ENCODE data around the gene RMND1. TPM values are rescaled to one million over a fixed set of nuclear protein-coding genes. Genes with fewer than 3 reads are reported as not detected.

Gene RMND1
- total and polyA plus RNA-seq, 7 donors = 8.0 to 18.3 (median 11.6) TPM

DNA sequence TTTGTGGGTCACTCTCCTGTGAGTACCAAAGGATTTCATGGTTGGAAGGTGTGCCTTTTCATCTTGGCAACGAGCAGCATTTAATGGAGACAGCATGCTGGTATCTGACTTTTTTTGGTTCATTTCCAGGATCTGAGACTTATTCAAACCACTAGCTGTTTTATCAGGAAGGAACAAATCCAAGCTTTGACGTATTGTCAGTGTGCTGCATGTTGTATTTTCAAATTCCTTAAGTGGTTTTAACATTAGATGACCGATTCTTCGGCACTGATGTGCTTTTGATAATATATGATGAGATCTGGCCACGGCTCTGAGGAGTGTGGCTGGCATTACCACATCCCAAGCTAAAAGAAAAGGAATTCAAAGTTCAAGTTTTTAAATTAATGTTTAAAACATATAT lies 6.4 kb downstream of the RMND1 start:
- no peaks in the 10 kb centered on the region for H3K9me3 ChIP-seq
- H3K27ac ChIP-seq = peak overlapping the region; percentile 63
- intact Hi-C loops (cut with DNase I) = loop anchor here in 1 of 2 donors (5.0 kb wide), 1 partner anchor 38 kb away; no protein-coding TSS in a partner anchor
- H3K4me1 ChIP-seq = peaks cover 14% of the 10 kb centered on the region
- DNase-seq = no peak
- no peaks in the 10 kb centered on the region for H3K27me3 ChIP-seq (ENCODE audit: insufficient read depth in 3 of 3, low read length in 2 of 3)
- TF ChIP-seq, protein P1, sequence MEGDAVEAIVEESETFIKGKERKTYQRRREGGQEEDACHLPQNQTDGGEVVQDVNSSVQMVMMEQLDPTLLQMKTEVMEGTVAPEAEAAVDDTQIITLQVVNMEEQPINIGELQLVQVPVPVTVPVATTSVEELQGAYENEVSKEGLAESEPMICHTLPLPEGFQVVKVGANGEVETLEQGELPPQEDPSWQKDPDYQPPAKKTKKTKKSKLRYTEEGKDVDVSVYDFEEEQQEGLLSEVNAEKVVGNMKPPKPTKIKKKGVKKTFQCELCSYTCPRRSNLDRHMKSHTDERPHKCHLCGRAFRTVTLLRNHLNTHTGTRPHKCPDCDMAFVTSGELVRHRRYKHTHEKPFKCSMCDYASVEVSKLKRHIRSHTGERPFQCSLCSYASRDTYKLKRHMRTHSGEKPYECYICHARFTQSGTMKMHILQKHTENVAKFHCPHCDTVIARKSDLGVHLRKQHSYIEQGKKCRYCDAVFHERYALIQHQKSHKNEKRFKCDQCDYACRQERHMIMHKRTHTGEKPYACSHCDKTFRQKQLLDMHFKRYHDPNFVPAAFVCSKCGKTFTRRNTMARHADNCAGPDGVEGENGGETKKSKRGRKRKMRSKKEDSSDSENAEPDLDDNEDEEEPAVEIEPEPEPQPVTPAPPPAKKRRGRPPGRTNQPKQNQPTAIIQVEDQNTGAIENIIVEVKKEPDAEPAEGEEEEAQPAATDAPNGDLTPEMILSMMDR (IDR thresholded peaks at IDR 0.05) = no peak
- no peak for ATAC-seq
- 49 to 55% (median 51%) methylated on average over 5 of the region's 5 CpGs for WGBS, 3 donors
- no peak overlapping the region for H3K4me3 ChIP-seq
- H3K36me3 ChIP-seq (ENCODE audit: insufficient read depth in 1 of 2, low read depth in 1 of 2) = peaks cover 2 to 3% of the 10 kb centered on the region in 2 donors

DNA sequence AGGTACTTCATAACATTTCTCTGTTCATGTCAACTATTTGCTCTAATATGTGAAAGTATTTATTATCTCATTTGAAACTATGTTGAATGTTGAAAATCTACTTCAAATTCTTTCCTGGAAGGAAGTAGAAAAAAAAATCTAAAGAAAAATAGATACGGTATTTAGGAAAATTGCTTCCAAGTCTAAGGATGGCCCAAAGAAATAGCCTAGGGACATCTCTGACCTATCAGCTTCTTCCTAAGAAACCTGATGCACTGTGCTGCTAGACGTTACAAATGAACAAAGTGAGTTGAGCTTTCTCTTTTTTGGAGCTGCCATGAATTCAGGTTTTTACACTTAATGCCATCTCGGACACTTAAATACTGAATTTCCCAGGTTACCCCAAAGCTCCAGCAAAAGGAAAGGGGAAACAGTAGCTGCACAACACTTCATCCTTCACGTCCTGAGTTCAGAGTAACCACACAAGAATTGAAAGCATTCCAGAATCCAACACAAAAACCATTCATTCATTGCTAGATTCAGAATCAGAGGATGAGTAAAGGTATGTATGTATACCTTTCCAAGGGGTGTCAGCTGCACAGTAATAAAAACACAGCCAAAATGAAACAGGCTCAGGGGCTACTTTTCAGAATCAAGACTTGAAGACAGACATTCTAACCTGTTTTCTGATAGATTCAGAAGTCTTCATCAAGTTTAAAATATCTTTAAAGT lies 7.9 kb downstream of the RMND1 start:
- Histone ChIP-seq H3K4me3 (no peak overlapping the region), H3K27me3 (ENCODE audit: insufficient read depth in 3 of 3, low read length in 2 of 3) (no peaks in the 10 kb centered on the region), H3K36me3 (ENCODE audit: insufficient read depth in 1 of 2, low read depth in 1 of 2) (peaks cover 2 to 3% of the 10 kb centered on the region in 2 donors), H3K27ac (peak overlapping the region; percentile 7), H3K4me1 (peaks cover 14% of the 10 kb centered on the region), H3K9me3 (no peaks in the 10 kb centered on the region)
- intact Hi-C loops (cut with DNase I) = no loop called here
- 60 to 78% (median 67%) methylated on average over 4 of the region's 4 CpGs for WGBS, 3 donors
- TF ChIP-seq, protein P1 (IDR thresholded peaks at IDR 0.05) = no peak
- DNase-seq (no peak), ATAC-seq (no peak)

DNA sequence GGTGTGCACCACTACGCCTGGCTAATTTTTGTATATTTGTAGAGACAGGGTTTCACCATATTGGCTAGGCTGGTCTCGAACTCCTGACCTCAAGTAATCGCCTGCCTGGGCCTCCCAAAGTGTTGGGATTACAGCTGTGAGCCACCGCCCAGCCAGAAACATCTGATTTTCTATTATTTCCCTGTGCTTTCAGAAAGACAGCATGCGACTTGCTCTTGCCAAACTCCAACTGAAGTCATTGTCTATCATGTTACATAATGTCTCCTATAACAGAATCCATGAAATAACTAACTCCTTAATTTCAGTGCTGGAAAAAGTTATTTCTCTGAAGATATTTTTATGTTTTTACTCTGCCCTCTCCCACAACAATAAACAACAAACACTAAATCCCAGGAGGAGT lies 8.5 kb downstream of the RMND1 start:
- H3K36me3 ChIP-seq (ENCODE audit: insufficient read depth in 1 of 2, low read depth in 1 of 2) = peaks cover 2 to 3% of the 10 kb centered on the region in 2 donors
- peaks cover 14% of the 10 kb centered on the region for H3K4me1 ChIP-seq
- intact Hi-C loops (cut with DNase I) = no loop called here
- no peaks in the 10 kb centered on the region for H3K27me3 ChIP-seq (ENCODE audit: insufficient read depth in 3 of 3, low read length in 2 of 3)
- DNase-seq = no peak
- no peaks in the 10 kb centered on the region for H3K9me3 ChIP-seq
- no peak overlapping the region for H3K27ac ChIP-seq
- no peak for ATAC-seq
- 59 to 72% (median 62%) methylated on average over 5 of the region's 5 CpGs for WGBS, 3 donors
- TF ChIP-seq, protein P1 (IDR thresholded peaks at IDR 0.05) = no peak
- H3K4me3 ChIP-seq = no peak overlapping the region

DNA sequence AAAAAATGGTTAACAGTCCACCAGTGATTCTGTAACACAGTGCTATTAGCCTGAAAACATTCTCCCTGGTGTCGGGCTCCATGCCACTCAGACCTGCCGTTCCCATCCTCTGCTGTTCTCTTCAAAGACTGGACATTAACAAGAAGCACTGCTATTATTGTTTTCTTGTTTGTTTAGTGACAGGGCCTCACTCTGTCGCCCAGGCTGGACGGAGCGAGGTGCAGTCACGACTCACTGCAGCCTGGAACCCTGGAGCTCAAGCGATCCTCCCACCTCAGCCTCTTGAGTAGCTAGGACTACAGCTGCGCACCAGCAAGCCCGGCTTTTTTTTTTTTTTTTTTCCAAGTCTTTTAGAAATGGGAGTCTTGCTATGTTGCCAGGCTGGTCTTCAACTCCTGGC lies 9.6 kb downstream of the RMND1 start:
- TF ChIP-seq, protein P1 (IDR thresholded peaks at IDR 0.05) = no peak
- DNase-seq (no peak), ATAC-seq (no peak)
- Histone ChIP-seq H3K4me1 (peaks cover 14% of the 10 kb centered on the region), H3K27me3 (ENCODE audit: insufficient read depth in 3 of 3, low read length in 2 of 3) (no peaks in the 10 kb centered on the region), H3K27ac (no peak overlapping the region), H3K36me3 (ENCODE audit: insufficient read depth in 1 of 2, low read depth in 1 of 2) (peaks cover 2 to 3% of the 10 kb centered on the region in 2 donors), H3K9me3 (no peaks in the 10 kb centered on the region), H3K4me3 (no peak overlapping the region)
- intact Hi-C loops (cut with DNase I) = no loop called here
- WGBS, 3 donors = 91 to 95% (median 91%) methylated on average over 9 of the region's 9 CpGs
